ENCODE measurements around the gene RNU1-2.
"Not testable (repeated sequence)": the region's sequence is repeated elsewhere in the genome, so short reads cannot be mapped to it uniquely, and the experiment has no call there.

RNU1-2 gene

GRCh38 chr1:16895598-16896315, at the start of gene RNU1-2:
TSS of gene RNU1-2 (plus strand) at chr1:16895980.
- peak; percentile 73 to 75 for DNase-seq (ENCODE audit: low read depth in 1 of 2, low spot score in 1 of 2)

GRCh38 chr1:16856201-16856600, 39.6 kb upstream of the RNU1-2 start:
- DNase-seq (ENCODE audit: low read depth in 1 of 2, low spot score in 1 of 2): not testable (repeated sequence)

DNA sequence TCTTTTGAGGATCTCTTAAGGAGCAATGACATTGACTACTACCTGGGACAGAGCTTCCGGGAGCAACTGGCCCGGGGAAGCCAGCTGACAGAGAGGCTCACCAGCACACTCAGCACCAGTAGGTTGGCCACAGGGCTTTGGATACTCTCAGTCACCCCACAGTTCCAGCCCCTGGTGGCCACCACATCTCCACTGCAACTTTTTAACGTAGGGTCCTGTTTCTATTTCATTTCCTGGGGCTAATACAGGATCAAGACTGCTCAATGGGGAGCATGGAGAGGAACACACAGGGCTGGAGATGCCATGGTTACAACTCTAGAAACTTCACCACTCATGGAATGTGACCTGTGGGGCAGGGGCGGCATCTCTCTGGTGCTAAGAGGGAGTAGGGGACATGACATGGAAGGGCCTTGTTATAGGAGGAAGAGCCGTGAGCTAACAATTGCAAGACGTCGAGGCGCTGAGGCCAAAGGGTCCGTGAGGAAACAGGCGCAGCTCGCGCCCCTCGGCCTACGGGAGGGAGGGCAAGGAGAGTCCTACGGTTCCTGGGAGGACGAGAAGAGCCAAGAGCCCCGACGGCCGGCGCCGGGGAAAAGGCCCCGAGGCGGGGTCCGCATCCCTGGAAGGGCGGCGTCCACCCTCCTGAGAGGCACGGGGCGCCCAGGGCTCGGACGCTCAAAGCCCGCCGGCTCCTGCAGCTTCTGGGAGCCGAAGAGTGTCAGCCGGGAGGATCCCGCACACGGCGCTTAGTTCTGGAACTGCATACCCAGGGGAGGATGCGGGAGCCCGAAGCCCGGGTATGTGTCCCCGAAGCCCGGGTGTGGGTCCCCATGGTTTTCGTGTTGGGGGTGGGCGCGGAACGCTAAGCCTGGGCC, 36.4 kb upstream of the RNU1-2 start:
- DNase-seq (ENCODE audit: low read depth in 1 of 2, low spot score in 1 of 2): not testable (repeated sequence)

DNA sequence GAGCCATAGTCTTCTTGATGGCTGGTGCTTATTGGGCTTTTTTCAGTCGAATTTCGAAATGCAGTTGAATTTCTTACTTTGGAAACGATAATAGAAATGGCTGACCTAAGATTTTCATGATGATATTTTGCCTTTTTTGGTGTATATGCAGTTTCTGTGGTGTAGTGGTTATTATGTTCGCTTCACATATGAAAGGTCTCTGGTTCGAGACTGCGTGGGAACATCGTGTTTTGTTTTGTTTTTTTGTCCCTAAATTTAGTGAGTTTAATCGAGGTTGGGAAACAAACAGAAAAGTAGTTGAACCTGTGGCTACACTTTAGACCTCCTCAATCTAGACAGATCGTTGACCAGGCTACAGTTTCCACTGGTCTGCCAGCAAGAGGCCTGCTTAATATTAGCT, 35.7 kb upstream of the RNU1-2 start:
- not testable (repeated sequence) for DNase-seq (ENCODE audit: low read depth in 1 of 2, low spot score in 1 of 2)

- DNase-seq (ENCODE audit: low read depth in 1 of 2, low spot score in 1 of 2): not testable (repeated sequence)
Measured at GRCh38 chr1:16861832-16862245, 33.9 kb upstream of the RNU1-2 start.

- DNase-seq (ENCODE audit: low read depth in 1 of 2, low spot score in 1 of 2): not testable (repeated sequence)
Measured at GRCh38 chr1:16862415-16862814, 33.4 kb upstream of the RNU1-2 start.

DNA sequence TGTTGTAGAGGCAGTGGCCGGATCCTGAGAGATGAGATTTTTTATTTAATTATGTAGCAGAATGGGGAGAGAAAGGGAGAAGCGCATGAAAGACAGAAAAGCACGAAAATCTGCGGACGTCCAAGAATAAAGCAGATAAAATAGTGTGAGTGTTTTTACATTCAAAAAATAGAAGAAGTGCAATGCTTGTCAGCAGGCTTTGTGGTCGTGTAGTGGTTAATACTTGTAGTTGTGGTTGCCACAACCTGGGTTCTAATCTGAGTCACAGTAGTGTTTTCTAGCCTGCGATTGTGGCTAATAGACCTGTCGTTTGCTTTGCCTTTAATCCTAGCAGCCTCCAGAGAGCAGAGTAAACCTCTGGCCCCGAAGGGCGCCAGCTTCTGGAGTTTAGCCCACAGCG, 32.8 kb upstream of the RNU1-2 start:
- DNase-seq (ENCODE audit: low read depth in 1 of 2, low spot score in 1 of 2): not testable (repeated sequence)

GRCh38 chr1:16866926-16867707, 28.7 kb upstream of the RNU1-2 start:
- DNase-seq (ENCODE audit: low read depth in 1 of 2, low spot score in 1 of 2): not testable (repeated sequence)

GRCh38 chr1:16868787-16869186, 27.0 kb upstream of the RNU1-2 start:
- not testable (repeated sequence) for DNase-seq (ENCODE audit: low read depth in 1 of 2, low spot score in 1 of 2)

DNA sequence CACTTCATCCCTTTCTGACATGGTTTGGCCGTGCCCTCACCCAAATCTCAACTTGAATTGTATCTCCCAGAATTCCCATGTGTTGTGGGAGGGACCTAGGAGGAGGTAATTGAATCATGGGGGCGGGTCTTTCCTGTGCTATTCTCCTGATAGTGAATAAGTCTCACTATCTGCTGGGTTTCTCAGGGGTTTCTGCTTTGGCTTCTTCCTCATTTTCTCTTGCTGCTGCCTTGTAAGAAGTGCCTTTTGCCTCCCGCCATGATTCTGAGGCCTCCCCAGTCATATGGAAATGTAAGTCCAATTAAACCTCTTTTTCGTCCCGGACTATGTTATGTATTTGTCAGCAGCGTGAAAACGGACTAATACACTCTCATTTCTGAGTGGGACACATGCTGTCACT, 25.8 kb upstream of the RNU1-2 start:
- DNase-seq (ENCODE audit: low read depth in 1 of 2, low spot score in 1 of 2): not testable (repeated sequence)

DNA sequence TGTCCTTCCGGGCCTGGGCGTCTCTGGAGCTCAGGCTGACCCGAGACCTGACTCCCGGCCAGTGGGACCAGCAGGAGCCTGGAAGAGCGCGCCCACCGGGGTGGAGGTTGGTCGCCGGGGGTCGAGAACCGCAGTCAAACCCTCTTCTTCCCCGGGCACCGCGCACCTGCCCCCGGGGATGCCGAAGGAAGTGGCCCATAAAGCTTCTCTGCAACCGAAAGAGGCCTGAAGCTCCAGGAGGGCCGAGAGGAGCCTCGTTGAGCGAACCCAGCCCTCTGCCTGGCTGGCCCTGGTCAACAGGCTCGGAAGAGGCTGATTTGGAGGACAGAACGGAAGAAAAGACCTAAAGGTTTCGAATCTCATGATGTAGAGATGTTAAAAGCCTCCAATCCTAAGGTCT, 24.6 kb upstream of the RNU1-2 start:
- not testable (repeated sequence) for DNase-seq (ENCODE audit: low read depth in 1 of 2, low spot score in 1 of 2)

- DNase-seq (ENCODE audit: low read depth in 1 of 2, low spot score in 1 of 2): peak in 1 of 2 donors; percentile 35
Measured at GRCh38 chr1:16872152-16873075, 23.4 kb upstream of the RNU1-2 start.

DNA sequence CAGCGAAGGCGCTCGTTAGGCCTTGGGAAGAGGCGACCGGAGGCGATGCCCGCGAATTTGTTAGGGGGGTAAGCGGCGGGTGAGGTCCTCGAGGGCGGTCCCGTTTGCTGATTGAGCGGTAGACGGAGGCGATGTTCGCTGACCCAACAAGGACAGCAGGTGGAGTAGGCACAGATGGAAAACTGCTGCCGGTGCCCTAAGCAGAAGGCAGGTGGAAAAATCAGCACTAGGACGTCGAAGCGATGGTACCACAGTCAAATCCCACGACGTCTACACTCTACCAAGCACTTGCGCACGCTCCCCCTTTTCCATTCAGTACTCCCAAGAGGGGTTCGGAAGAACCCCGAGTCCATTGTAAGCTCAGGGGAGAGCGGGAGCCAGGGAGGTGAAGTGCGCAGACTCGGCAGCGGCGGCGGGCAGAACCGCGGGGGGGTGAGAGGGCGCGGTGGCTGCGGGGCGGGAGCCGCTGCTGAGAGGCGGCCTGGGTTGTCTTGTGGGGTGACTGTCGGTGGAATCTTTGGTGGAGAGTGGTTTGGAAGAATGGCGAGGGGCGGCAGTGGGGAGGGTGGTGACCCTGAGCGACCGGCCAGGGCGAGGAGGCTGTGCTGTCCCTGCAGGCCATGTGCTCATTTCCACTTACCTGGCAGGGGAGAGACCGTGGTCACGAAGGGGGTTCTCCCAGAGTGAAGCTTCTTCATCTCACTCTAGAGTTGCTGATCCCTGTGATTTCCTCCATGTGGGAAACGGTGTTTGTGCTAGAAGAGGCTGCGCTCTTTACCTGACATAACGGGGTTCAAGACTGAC, 22.5 kb upstream of the RNU1-2 start:
- DNase-seq (ENCODE audit: low read depth in 1 of 2, low spot score in 1 of 2): peak in 1 of 2 donors; percentile 55

DNA sequence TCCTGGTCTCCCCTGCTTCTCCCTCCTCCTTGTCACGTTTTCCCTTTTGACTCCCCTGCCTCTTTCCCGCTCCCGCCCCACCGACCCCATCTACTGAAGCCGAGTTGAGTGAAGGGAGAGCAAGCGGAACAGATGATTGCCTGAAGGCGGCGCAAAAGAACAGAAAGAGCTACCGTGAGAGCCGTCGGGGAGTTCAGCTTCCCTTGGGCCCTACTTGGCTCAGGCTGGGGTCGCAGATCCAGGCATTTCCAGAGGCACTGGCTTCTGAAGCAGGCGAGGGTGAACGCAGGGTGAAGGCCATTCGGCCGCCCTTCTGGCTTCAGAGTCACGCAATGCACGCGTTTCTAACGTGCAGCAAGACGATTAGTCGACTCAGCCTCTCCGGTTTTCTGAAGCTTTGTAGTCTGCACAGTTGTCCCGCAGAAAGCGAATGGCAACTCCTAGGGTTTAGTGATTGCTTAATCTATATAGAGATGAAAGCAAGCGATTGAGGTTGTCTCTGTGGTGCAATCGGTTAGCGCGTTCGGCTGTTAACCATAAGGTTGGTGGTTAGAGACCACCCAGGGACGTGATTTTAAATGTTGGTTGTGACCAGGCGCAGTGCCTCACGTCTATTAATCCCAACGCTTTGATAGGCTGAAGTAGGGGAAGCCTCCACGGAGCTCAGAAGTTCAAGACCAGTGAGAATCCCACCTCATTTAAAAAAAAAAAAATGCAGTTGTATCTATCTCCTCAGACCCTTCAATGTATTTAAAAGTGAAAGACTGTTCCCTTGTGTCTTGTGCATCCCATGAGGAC, 20.6 kb upstream of the RNU1-2 start:
- not testable (repeated sequence) for DNase-seq (ENCODE audit: low read depth in 1 of 2, low spot score in 1 of 2)

GRCh38 chr1:16881742-16882141, 14.0 kb upstream of the RNU1-2 start:
- DNase-seq (ENCODE audit: low read depth in 1 of 2, low spot score in 1 of 2): not testable (repeated sequence)

DNA sequence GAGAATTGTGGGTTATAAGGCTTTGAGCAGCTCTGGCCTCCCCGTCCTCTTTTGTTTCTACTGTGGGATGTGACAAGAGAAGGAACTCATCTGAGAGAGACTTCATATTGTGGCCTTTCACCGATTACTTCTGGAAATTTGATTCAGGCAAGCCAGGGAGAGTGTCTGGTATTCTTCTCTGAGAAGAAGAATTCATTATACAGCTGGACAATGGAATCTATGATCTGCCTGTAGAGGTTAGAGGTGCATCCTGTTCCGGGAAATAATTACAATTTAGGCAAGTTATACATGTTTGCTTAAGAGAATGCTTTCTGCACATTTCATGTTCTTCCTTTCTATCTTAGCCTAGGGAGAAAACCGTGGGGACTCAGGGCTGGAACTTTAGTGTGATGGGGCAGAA, 12.8 kb upstream of the RNU1-2 start:
- DNase-seq (ENCODE audit: low read depth in 1 of 2, low spot score in 1 of 2): no peak

DNA sequence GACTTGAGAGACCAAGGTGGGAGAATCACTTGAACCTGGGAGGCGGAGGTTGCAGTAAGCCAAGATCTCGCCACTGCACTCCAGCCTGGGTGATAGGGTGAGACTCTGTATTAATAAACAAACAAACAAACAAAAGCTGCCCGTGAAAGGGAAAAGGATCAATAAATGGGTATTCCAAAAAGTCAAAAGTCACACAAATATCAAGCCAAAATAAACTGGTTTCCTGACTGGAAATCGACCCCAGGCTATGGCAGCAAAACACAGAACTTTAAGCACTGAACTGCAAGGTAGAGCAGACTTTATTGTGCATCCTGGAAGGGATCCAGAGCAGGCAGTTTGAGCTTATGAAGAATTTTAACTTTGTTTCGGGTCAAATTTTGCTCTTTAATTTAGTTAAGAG, 11.3 kb upstream of the RNU1-2 start:
- not testable (repeated sequence) for DNase-seq (ENCODE audit: low read depth in 1 of 2, low spot score in 1 of 2)

DNA sequence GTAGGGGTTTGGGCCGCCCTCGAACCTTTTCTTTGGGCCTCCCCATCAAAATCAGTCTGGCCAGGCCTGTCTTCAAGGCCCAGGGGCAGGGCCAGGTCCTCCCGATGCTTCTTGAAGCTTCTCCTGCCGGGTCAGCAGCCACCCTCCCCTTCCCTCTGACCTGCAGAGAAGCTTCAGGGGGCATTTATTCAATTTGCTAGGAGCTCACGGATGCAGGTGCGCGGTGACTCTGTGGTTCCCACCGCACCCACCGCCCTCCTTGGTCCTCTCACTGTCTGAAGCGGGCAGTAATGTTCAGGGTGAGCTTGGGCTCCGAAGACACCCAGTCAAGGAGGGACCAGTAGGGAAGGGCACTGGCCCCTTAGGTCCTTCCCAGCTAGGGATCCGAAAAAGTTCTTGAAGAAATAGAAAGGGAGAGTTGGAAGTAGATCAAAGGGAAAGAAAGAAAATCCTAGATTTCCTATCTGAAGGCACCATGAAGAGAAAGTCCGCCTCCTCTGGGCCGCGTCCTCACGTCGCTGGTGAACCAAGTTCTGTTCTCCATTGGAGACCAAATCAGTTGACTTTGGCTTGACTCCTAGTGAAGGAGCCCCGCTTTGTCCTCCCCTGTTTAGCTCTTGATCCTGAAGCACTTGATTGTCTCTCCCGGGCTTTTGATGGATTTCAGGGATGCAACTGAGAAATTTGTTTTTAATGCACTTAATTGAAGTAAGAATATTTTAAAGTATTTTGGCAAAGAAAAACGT, 8.7 kb upstream of the RNU1-2 start:
- no peak for DNase-seq (ENCODE audit: low read depth in 1 of 2, low spot score in 1 of 2)

Measured in stimulated activated CD4-positive, alpha-beta T cell treated with anti-CD3 and anti-CD28 coated beads, Interleukin-15, amount 100 ng/mL, for 1 hour (primary cell).